ENCODE results near the gene HBG1.

The HBG1 gene

GRCh38 chr11:5242933-5243815 lies 6.5 kb downstream of the HBG1 start:
- no peaks in the 10 kb centered on the region for H3K4me1 Mint-ChIP-seq
- H3K36me3 Mint-ChIP-seq = no peaks in the 10 kb centered on the region
- ATAC-seq = no peak
- no peak overlapping the region for H3K4me3 Mint-ChIP-seq
- H3K9me3 Mint-ChIP-seq = no peaks in the 10 kb centered on the region
- no peak for DNase-seq (ENCODE audit: low spot score in 2 of 2)
- H3K27ac Mint-ChIP-seq = no peak overlapping the region

- H3K4me1 Mint-ChIP-seq = no peaks in the 10 kb centered on the region
- ATAC-seq (no peak), DNase-seq (ENCODE audit: low spot score in 2 of 2) (no peak)
- H3K36me3 Mint-ChIP-seq = no peaks in the 10 kb centered on the region
- no peaks in the 10 kb centered on the region for H3K9me3 Mint-ChIP-seq
- H3K27ac Mint-ChIP-seq = no peak overlapping the region
- no peak overlapping the region for H3K4me3 Mint-ChIP-seq
Observed at GRCh38 chr11:5242208-5242607, 7.4 kb downstream of the HBG1 start.

- Mint-ChIP-seq H3K9me3 (no peaks in the 10 kb centered on the region), H3K27ac (no peak overlapping the region), H3K4me3 (no peak overlapping the region), H3K4me1 (no peaks in the 10 kb centered on the region), H3K36me3 (no peaks in the 10 kb centered on the region)
- ATAC-seq (no peak), DNase-seq (ENCODE audit: low spot score in 2 of 2) (no peak)
Observed at GRCh38 chr11:5241458-5241857, 8.2 kb downstream of the HBG1 start.

- ATAC-seq (no peak), DNase-seq (ENCODE audit: low spot score in 2 of 2) (no peak)
- no peaks in the 10 kb centered on the region for H3K9me3 Mint-ChIP-seq
- H3K36me3 Mint-ChIP-seq = no peaks in the 10 kb centered on the region
- no peaks in the 10 kb centered on the region for H3K4me1 Mint-ChIP-seq
- no peak overlapping the region for H3K27ac Mint-ChIP-seq
- no peak overlapping the region for H3K4me3 Mint-ChIP-seq
Observed at GRCh38 chr11:5240458-5240857, 9.2 kb downstream of the HBG1 start.

GRCh38 chr11:5240056-5240455 lies 9.6 kb downstream of the HBG1 start:
- Mint-ChIP-seq H3K9me3 (no peaks in the 10 kb centered on the region), H3K36me3 (no peaks in the 10 kb centered on the region), H3K4me3 (no peak overlapping the region), H3K27ac (no peak overlapping the region), H3K4me1 (no peaks in the 10 kb centered on the region)
- no peak for DNase-seq (ENCODE audit: low spot score in 2 of 2)
- no peak for ATAC-seq

GRCh38 chr11:5239046-5239445 lies 10.6 kb downstream of the HBG1 start:
- H3K36me3 Mint-ChIP-seq = no peaks in the 10 kb centered on the region
- no peak overlapping the region for H3K4me3 Mint-ChIP-seq
- ATAC-seq (no peak), DNase-seq (ENCODE audit: low spot score in 2 of 2) (no peak)
- H3K9me3 Mint-ChIP-seq = no peaks in the 10 kb centered on the region
- no peak overlapping the region for H3K27ac Mint-ChIP-seq
- no peaks in the 10 kb centered on the region for H3K4me1 Mint-ChIP-seq

- DNase-seq (ENCODE audit: low spot score in 2 of 2) (no peak), ATAC-seq (no peak)
- Mint-ChIP-seq H3K36me3 (no peaks in the 10 kb centered on the region), H3K4me1 (no peaks in the 10 kb centered on the region), H3K27ac (no peak overlapping the region), H3K4me3 (no peak overlapping the region), H3K9me3 (no peaks in the 10 kb centered on the region)
Observed at GRCh38 chr11:5238486-5238885, 11.2 kb downstream of the HBG1 start.

GRCh38 chr11:5237420-5237819 lies 12.2 kb downstream of the HBG1 start:
- ATAC-seq (no peak), DNase-seq (ENCODE audit: low spot score in 2 of 2) (no peak)
- no peaks in the 10 kb centered on the region for H3K36me3 Mint-ChIP-seq
- no peak overlapping the region for H3K27ac Mint-ChIP-seq
- no peaks in the 10 kb centered on the region for H3K4me1 Mint-ChIP-seq
- H3K4me3 Mint-ChIP-seq = no peak overlapping the region
- H3K9me3 Mint-ChIP-seq = no peaks in the 10 kb centered on the region

- no peak for ATAC-seq
- Mint-ChIP-seq H3K9me3 (no peaks in the 10 kb centered on the region), H3K4me1 (no peaks in the 10 kb centered on the region), H3K36me3 (no peaks in the 10 kb centered on the region), H3K4me3 (no peak overlapping the region), H3K27ac (no peak overlapping the region)
- DNase-seq (ENCODE audit: low spot score in 2 of 2) = no peak
Observed at GRCh38 chr11:5235364-5236095, 14.1 kb downstream of the HBG1 start.

GRCh38 chr11:5234381-5234834 lies 15.2 kb downstream of the HBG1 start, which contains the start of gene HBD:
Gene HBD, minus strand, starts transcription at chr11:5234483. Its CDS starts 50 bp downstream, at chr11:5234433.
- ATAC-seq = peak; percentile 24
- H3K27ac Mint-ChIP-seq = no peak within 1 kb of the TSS
- no peaks in the 10 kb centered on the region for H3K9me3 Mint-ChIP-seq
- H3K4me3 Mint-ChIP-seq = no peak within 1 kb of the TSS
- H3K4me1 Mint-ChIP-seq = no peaks in the 10 kb centered on the region
- DNase-seq (ENCODE audit: low spot score in 2 of 2) = no peak
- no peaks in the 10 kb centered on the region for H3K36me3 Mint-ChIP-seq

GRCh38 chr11:5233307-5233706 lies 16.4 kb downstream of the HBG1 start:
- no peak for DNase-seq (ENCODE audit: low spot score in 2 of 2)
- ATAC-seq = no peak

GRCh38 chr11:5232821-5233220 lies 16.8 kb downstream of the HBG1 start:
- Mint-ChIP-seq H3K27ac (no peak overlapping the region), H3K9me3 (no peaks in the 10 kb centered on the region), H3K36me3 (no peaks in the 10 kb centered on the region), H3K4me1 (no peaks in the 10 kb centered on the region), H3K4me3 (no peak overlapping the region)
- DNase-seq (ENCODE audit: low spot score in 2 of 2) = no peak
- ATAC-seq = no peak

More at GRCh38 chr11:5233307-5233706, 16.4 kb downstream of the HBG1 start:
- Mint-ChIP-seq H3K4me3 (no peak overlapping the region), H3K36me3 (no peaks in the 10 kb centered on the region), H3K27ac (no peak overlapping the region), H3K4me1 (no peaks in the 10 kb centered on the region), H3K9me3 (no peaks in the 10 kb centered on the region)

- ATAC-seq (no peak), DNase-seq (ENCODE audit: low spot score in 2 of 2) (no peak)
- H3K9me3 Mint-ChIP-seq = no peaks in the 10 kb centered on the region
- no peak overlapping the region for H3K4me3 Mint-ChIP-seq
- H3K36me3 Mint-ChIP-seq = no peaks in the 10 kb centered on the region
- no peaks in the 10 kb centered on the region for H3K4me1 Mint-ChIP-seq
- H3K27ac Mint-ChIP-seq = no peak overlapping the region
Observed at GRCh38 chr11:5232176-5232575, 17.5 kb downstream of the HBG1 start.

GRCh38 chr11:5231111-5231510 lies 18.5 kb downstream of the HBG1 start:
- H3K27ac Mint-ChIP-seq = no peak overlapping the region
- DNase-seq (ENCODE audit: low spot score in 2 of 2) (no peak), ATAC-seq (no peak)
- H3K36me3 Mint-ChIP-seq = no peaks in the 10 kb centered on the region
- no peaks in the 10 kb centered on the region for H3K4me1 Mint-ChIP-seq
- H3K9me3 Mint-ChIP-seq = no peaks in the 10 kb centered on the region
- no peak overlapping the region for H3K4me3 Mint-ChIP-seq

GRCh38 chr11:5230266-5230665 lies 19.4 kb downstream of the HBG1 start:
- H3K4me1 Mint-ChIP-seq = no peaks in the 10 kb centered on the region
- DNase-seq (ENCODE audit: low spot score in 2 of 2) (no peak), ATAC-seq (no peak)
- H3K36me3 Mint-ChIP-seq = no peaks in the 10 kb centered on the region
- no peak overlapping the region for H3K4me3 Mint-ChIP-seq
- H3K9me3 Mint-ChIP-seq = no peaks in the 10 kb centered on the region
- H3K27ac Mint-ChIP-seq = no peak overlapping the region

- Mint-ChIP-seq H3K9me3 (no peaks in the 10 kb centered on the region), H3K27ac (no peak overlapping the region), H3K36me3 (no peaks in the 10 kb centered on the region), H3K4me1 (no peaks in the 10 kb centered on the region), H3K4me3 (no peak overlapping the region)
- no peak for DNase-seq (ENCODE audit: low spot score in 2 of 2)
- ATAC-seq = no peak
Observed at GRCh38 chr11:5229796-5230195, 19.9 kb downstream of the HBG1 start.

Data from stimulated activated effector memory CD8-positive, alpha-beta T cell treated with anti-CD3 and anti-CD28 coated beads, Interleukin-12 subunit alpha, Interleukin-12 subunit beta, amount 100 ng/mL, for 72 hours (primary cell).